ENCODE measurements around the gene ATG3.
"Not testable (repeated sequence)": the region's sequence is repeated elsewhere in the genome, so short reads cannot be mapped to it uniquely, and the experiment has no call there.

The ATG3 gene

DNA sequence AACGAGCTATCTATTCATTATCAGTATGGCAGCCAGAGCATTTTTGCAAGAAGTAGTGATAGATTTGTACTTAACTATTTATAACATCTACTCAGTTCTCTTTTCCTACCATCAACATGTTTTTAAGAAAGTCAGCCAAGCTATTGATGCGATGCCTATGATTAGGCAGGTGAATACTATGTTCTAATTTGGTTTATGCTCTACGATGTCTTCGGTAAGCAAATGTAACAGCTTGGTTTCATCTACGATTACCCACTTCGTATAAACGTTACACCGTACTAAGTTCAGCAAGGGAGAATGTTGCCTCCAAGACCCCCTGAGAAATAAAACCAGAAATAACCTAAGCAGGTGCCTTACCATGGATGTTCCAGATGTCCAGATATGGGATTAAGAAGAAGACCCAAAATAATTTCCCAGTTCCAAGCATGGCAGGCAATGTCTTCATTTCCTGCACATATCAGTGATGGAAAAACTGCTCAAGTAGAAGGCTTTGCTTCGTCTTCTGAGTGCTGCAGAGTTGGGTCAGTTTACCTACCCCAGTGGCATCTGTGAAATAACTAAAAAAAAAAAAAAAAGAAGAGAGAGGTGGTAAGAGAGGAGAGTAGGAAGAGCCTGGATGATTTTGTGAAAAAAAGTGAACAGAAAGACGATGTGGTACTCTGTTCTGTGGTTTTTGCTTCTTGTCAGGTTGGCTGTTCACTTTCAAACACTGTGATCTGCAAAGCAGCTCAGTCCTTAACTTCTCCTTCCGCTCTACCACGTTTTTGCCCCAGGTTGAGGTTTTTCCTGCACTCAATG, 62.6 kb downstream of the ATG3 start, which contains the start of gene BTLA:
Gene BTLA (minus strand): TSS at position 559 of the 798 bp plus-strand sequence. CDS start 114 bp downstream, at position 445.
- DNase-seq (ENCODE audit: low read depth): no peak

DNA sequence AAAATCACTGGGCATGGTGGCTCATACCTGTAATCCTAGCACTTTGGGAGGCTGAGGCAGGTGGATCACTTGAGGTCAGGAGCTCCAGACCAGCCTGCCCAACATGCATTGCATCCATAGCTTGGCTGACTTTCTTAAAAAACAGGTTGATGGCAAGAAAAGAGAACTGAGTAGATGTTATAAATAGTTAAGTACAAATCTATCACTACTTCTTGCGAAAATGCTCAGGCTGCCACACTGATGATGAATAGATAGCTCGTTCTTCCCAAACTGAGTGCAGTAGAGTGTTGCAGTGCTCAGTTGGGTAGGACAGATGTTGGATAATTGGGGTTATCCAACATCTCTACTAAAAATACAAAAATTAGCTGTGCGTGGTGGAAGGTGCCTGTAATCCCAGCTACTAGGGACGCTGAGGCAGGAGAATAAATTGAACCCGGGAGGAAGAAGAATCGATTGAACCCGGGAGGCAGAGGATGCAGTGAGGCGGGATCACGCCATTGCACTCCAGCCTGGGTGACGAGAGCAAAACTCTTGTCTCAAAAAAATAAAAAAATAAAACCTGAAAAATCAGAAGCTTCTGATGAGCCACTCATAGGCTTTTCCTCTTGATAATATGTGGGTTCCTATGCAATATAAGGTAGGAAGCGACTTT, 63.7 kb downstream of the ATG3 start:
- no peak for DNase-seq (ENCODE audit: low read depth)

DNA sequence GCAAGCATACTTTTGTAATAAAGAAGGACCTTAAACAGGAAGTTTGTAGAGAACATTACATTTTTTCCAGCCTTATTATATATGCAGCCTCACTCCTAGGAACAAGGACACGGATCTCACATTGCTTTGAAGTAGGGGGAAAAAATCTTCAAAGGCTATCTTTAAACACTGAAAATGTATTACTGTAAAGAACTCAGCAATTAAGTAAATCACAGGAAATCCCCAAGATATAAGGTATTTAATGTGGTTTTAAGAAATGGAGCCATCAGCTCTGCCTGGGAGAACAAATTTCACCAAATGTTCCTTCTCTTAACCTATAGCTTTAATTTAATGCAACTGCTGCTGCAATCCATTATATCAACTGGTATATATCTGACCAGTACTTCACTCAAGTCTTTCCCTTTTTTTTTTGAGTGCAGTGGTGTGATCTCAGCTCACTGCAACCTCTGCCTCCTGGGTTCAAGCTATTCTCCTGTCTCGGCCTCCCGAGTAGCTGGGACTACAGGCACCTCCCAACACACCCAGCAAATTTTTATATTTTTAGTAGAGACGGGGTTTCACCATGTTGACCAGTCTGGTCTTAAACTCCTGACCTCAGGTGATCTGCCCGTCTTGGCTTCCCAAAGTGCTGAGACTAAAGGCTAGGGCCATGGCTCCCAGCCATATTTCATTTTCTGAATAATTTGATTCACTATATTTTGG, 65.2 kb downstream of the ATG3 start:
- no peak for DNase-seq (ENCODE audit: low read depth)

DNA sequence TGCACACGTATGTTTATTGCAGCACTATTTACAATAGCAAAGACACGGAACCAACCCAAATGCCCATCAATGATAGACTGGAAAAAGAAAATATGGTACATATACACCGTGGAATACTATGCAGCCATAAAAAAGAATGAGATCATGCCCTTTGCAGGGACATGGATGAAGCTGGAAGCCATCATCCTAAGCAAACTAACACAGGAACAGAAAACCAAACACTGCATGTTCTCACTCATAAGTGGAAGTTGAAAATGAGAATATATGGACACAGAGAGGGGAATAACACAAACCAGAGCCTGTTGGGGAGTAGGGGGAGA, 67.4 kb downstream of the ATG3 start:
- not testable (repeated sequence) for DNase-seq (ENCODE audit: low read depth)

DNA sequence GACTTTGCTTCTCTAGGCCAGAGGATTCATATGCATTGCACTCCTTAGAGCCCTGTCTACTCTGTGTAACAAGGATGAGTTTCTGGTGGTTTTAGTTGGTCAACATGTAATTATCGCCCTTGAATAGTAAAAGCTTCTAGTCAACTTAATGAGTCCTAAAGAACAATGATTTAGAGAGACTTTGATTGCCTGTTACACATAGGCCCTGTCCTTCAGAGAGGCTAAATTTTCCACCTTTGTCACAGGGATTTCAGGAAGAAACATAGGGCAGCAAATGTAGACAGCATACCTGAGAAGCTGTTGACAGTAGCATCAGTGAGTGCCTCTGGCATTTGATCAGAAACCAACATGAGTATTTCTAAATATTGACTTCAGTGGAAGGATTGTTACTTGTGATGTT, 69.6 kb downstream of the ATG3 start:
- no peak for DNase-seq (ENCODE audit: low read depth)

DNA sequence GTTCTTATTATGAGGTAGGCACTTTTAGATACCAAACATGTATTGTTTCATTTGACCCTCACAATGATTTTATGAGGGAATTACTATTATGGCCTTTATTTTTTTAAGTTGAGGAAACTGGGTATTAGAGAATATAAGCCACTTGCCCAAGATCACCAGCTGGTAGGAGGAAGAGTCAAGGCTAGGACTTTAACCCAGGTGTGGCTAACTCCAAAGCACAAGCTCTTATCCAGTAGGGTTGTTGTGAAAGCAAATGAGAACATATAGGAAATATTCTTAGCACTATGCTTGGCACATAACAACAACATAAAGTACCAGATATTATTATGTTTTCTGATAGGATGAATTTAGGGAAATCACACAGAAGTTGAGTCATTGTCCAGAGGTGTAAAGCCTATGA, 70.4 kb downstream of the ATG3 start:
- no peak for DNase-seq (ENCODE audit: low read depth)

DNA sequence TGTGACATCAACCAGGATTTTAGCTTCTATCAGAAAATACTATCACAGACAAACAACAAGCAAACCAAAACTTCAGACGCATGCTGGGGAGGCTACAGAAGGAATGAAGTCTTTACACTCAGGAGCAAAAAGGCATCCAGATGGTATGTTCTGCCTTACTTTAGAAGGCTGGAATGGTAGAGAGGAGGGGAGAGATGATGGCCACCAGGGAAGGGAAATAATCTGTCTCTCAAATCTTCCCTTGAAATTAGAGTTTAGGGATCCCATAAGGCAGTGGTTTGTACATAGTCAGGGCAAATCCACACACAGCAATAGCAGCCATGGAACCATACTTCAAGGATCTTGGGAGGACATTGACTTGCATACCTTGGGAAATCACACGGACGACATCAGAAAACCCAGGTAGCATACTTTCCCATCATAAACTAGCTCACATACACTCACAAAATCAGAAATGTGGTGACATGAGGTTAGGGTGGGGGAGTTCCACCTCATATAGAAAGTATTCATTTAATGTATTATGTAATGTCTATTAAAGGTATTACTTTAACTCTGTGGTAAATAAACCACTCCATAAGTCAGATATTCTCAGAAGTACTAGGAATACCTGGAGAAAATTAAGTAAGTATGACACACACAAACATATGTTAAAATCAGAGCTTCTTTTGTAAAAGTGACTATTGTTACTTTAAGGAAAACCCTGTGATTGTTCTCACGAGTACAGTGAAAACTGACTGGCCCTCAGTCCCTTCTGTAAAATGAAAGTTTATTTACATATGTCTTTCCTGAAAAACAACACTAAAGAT, 71.9 kb downstream of the ATG3 start:
- no peak for DNase-seq (ENCODE audit: low read depth)

DNA sequence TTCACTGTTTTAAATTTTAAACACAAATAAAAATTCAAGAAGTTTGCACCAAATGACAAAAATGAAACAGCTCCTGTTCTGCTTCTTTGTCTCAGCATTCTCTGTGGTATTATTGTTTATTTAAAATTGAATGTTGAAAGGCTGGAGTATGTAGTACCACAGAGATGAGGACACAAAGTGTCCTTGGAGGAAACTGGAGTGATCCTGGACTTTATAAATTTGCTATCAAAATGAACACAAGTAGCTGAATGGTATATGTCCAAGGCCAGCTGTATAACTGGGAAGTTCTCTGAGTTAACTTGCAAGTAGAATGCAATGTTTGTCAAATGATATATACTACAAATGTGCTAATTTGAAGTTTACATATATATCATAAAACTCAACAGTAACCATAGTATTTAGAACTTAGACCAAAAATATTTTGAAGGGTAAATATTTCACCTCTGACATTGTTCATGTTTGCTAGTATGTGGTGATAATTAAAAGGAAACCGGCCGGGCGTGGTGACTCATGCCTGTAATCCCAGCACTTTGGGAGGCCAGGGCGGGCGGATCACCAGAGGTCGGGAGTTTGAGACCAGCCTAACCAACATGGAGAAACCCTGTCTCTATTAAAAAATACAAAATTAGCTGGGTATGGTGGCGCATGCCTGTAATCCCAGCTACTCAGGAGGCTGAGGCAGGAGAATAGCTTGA, 74.8 kb downstream of the ATG3 start:
- peak; percentile 72 for DNase-seq (ENCODE audit: low read depth)

DNA sequence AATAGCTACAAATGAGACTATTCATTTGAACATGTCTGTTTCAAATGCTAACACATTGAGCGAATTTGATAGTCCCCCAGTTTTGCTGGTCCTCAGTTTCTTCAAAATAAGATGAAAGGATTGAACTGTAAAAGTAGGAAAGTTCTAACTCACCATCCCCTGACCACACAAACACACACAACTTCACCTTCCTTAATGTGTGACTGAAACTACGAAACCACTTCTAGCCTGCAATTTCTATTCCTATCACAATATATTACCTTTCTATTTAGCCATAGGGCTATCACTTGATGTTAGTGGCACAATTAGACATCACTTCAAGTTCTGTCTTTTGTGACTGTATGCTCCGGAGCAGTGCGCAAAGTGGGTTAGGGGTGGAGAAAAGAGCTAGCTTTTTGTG, 77.4 kb downstream of the ATG3 start:
- DNase-seq (ENCODE audit: low read depth): no peak

DNA sequence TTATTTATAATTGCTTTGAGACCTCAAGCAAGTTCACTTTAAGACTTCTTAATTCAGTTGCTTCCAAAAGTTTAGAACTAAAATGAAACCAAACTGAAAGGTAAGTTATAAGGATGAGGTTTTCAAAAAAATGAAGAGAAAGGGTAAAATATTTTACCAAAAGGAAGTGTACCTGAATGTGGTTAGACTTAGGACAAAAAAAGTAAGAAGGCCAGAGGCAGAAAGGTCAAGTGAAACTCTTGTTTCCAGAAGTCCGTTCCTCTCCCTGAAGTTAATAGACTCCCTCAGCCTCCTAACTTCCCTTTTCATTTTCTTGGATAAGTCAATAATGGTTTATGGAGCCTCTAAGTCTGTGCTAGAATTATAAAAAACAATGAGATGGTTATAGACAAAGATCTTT, 79.1 kb downstream of the ATG3 start:
- no peak for DNase-seq (ENCODE audit: low read depth)
